Endothelial cell of umbilical vein (primary cell): ENCODE data around the gene PRRG1.

ENCODE experiments used
- JUN ChIP-seq: IDR thresholded peaks from 2 replicates; pipeline ENCODE4 v1.6.1; 2011; ENCODE audit warnings: borderline replicate concordance, low read depth; ENCODE audit not compliant: insufficient read length, insufficient read depth
- POLR2A ChIP-seq: IDR thresholded peaks from 2 replicates; pipeline ENCODE4 v1.6.1; 2012; ENCODE audit warnings: low read depth, mild to moderate bottlenecking, control low read depth, low read length

- no peak for TF ChIP-seq POLR2A
- TF ChIP-seq JUN: no peak
Measured at GRCh38 chrX:37487271-37487670, 138.1 kb downstream of the PRRG1 start.
